ENCODE measurements around the gene HBG1.

HBG1 gene

GRCh38 chr11:5243816-5244180 is 5.9 kb downstream of the HBG1 start:
- Histone ChIP-seq H3K36me3 (ENCODE audit: control insufficient read depth, insufficient read depth, low read length) (no peaks in the 10 kb centered on the region), H3K27me3 (ENCODE audit: control insufficient read depth, insufficient read depth, low read length) (no peaks in the 10 kb centered on the region), H3K79me2 (no peaks in the 10 kb centered on the region), H3K9ac (no peak overlapping the region), H3K9me3 (ENCODE audit: control insufficient read depth, low read length) (no peaks in the 10 kb centered on the region), H2AFZ (no peak overlapping the region), H3K27ac (no peak overlapping the region), H3K4me3 (ENCODE audit: low read depth, low read length) (no peak overlapping the region), H3K4me1 (no peaks in the 10 kb centered on the region), H3K4me2 (ENCODE audit: low read length) (no peak overlapping the region)
- TF ChIP-seq, protein P1, sequence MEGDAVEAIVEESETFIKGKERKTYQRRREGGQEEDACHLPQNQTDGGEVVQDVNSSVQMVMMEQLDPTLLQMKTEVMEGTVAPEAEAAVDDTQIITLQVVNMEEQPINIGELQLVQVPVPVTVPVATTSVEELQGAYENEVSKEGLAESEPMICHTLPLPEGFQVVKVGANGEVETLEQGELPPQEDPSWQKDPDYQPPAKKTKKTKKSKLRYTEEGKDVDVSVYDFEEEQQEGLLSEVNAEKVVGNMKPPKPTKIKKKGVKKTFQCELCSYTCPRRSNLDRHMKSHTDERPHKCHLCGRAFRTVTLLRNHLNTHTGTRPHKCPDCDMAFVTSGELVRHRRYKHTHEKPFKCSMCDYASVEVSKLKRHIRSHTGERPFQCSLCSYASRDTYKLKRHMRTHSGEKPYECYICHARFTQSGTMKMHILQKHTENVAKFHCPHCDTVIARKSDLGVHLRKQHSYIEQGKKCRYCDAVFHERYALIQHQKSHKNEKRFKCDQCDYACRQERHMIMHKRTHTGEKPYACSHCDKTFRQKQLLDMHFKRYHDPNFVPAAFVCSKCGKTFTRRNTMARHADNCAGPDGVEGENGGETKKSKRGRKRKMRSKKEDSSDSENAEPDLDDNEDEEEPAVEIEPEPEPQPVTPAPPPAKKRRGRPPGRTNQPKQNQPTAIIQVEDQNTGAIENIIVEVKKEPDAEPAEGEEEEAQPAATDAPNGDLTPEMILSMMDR (IDR thresholded peaks at IDR 0.05), result no peak

GRCh38 chr11:5242933-5243815 is 6.5 kb downstream of the HBG1 start:
- H3K4me1 ChIP-seq, result no peaks in the 10 kb centered on the region
- no peaks in the 10 kb centered on the region for H3K79me2 ChIP-seq
- no peak overlapping the region for H3K4me2 ChIP-seq (ENCODE audit: low read length)
- H3K9me3 ChIP-seq (ENCODE audit: control insufficient read depth, low read length), result no peaks in the 10 kb centered on the region
- H3K27ac ChIP-seq, result no peak overlapping the region
- H3K27me3 ChIP-seq (ENCODE audit: control insufficient read depth, insufficient read depth, low read length), result no peaks in the 10 kb centered on the region
- TF ChIP-seq, protein P1 (IDR thresholded peaks at IDR 0.05), result no peak
- no peaks in the 10 kb centered on the region for H3K36me3 ChIP-seq (ENCODE audit: control insufficient read depth, insufficient read depth, low read length)
- H3K4me3 ChIP-seq (ENCODE audit: low read depth, low read length), result no peak overlapping the region
- no peak overlapping the region for H2AFZ ChIP-seq
- H3K9ac ChIP-seq, result no peak overlapping the region

DNA sequence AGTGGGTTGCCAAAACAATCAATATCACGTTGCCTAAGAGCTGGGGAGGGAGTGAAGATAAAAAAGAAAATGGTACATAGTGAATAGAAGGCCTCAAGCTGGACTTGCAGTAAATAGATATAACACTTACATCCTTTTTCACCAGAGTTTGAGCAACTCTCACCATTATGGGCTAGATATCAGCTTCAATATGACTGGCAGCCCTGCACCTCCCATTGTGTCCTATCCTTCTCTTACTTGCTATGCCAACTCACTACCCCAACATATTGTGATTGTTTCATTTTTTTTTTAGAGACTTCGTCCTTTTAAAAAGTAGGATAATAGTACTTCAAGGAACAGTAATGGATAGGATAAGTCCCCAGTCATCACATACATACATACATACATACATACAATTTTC is 7.4 kb downstream of the HBG1 start:
- Histone ChIP-seq H3K4me2 (ENCODE audit: low read length) (no peak overlapping the region), H2AFZ (no peak overlapping the region), H3K79me2 (no peaks in the 10 kb centered on the region), H3K27ac (no peak overlapping the region), H3K9me3 (ENCODE audit: control insufficient read depth, low read length) (no peaks in the 10 kb centered on the region), H3K36me3 (ENCODE audit: control insufficient read depth, insufficient read depth, low read length) (no peaks in the 10 kb centered on the region), H3K4me3 (ENCODE audit: low read depth, low read length) (no peak overlapping the region), H3K27me3 (ENCODE audit: control insufficient read depth, insufficient read depth, low read length) (no peaks in the 10 kb centered on the region), H3K4me1 (no peaks in the 10 kb centered on the region), H3K9ac (no peak overlapping the region)
- TF ChIP-seq, protein P1 (IDR thresholded peaks at IDR 0.05), result no peak

DNA sequence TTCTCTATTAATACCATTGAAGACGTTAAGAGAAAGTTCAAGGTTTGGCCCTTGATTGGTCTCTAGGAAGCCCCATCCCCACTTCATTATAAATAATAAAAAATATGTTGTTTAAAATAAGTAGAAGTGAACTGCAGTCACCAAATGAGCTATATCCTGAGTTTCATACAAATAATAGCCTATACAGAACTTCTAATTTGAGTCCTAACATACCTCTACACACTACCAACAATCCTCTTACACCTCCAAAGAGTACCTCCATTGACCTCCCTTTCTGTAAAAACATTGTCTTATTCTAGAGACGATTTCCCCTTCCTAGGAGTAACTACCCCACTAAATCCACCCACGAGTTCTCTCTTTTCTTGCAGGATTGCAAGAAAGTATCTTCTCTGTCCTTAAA is 8.2 kb downstream of the HBG1 start:
- Histone ChIP-seq H3K79me2 (no peaks in the 10 kb centered on the region), H2AFZ (no peak overlapping the region), H3K27ac (no peak overlapping the region), H3K4me3 (ENCODE audit: low read depth, low read length) (no peak overlapping the region), H3K27me3 (ENCODE audit: control insufficient read depth, insufficient read depth, low read length) (no peaks in the 10 kb centered on the region), H3K36me3 (ENCODE audit: control insufficient read depth, insufficient read depth, low read length) (no peaks in the 10 kb centered on the region), H3K4me2 (ENCODE audit: low read length) (no peak overlapping the region), H3K9me3 (ENCODE audit: control insufficient read depth, low read length) (no peaks in the 10 kb centered on the region), H3K9ac (no peak overlapping the region), H3K4me1 (no peaks in the 10 kb centered on the region)
- TF ChIP-seq, protein P1 (IDR thresholded peaks at IDR 0.05), result no peak

GRCh38 chr11:5240458-5240857 is 9.2 kb downstream of the HBG1 start:
- H3K9me3 ChIP-seq (ENCODE audit: control insufficient read depth, low read length), result no peaks in the 10 kb centered on the region
- no peaks in the 10 kb centered on the region for H3K79me2 ChIP-seq
- H3K4me2 ChIP-seq (ENCODE audit: low read length), result no peak overlapping the region
- TF ChIP-seq, protein P1 (IDR thresholded peaks at IDR 0.05), result no peak
- no peak overlapping the region for H3K27ac ChIP-seq
- H3K27me3 ChIP-seq (ENCODE audit: control insufficient read depth, insufficient read depth, low read length), result no peaks in the 10 kb centered on the region
- no peak overlapping the region for H3K4me3 ChIP-seq (ENCODE audit: low read depth, low read length)
- H3K36me3 ChIP-seq (ENCODE audit: control insufficient read depth, insufficient read depth, low read length), result no peaks in the 10 kb centered on the region
- H3K4me1 ChIP-seq, result no peaks in the 10 kb centered on the region
- no peak overlapping the region for H3K9ac ChIP-seq
- no peak overlapping the region for H2AFZ ChIP-seq
